ENCODE measurements around the gene CREBBP. TPM values are rescaled to one million over a fixed set of nuclear protein-coding genes. Genes with fewer than 3 reads are reported as not detected.
"Not testable (repeated sequence)": the region's sequence is repeated elsewhere in the genome, so short reads cannot be mapped to it uniquely, and the experiment has no call there.

The CREBBP gene
- total RNA-seq, 1 donor from 2014 or later = 50.3 TPM

GRCh38 chr16:3907586-3907985 is 27.1 kb upstream of the CREBBP start:
- Mint-ChIP-seq H3K9me3 (no peaks in the 10 kb centered on the region), H3K27ac (no peak overlapping the region), H3K27me3 (ENCODE audit: insufficient read depth) (peaks cover 3% of the 10 kb centered on the region), H3K4me1 (ENCODE audit: low read depth) (no peaks in the 10 kb centered on the region), H3K4me3 (no peak overlapping the region), H3K36me3 (ENCODE audit: low read depth) (no peaks in the 10 kb centered on the region)
- intact Hi-C loops (cut with micrococcal nuclease) = no loop called here
- no peak for DNase-seq (ENCODE audit: low spot score)

- Mint-ChIP-seq H3K4me1 (ENCODE audit: low read depth) (no peaks in the 10 kb centered on the region), H3K36me3 (ENCODE audit: low read depth) (no peaks in the 10 kb centered on the region), H3K27ac (no peak overlapping the region), H3K9me3 (no peaks in the 10 kb centered on the region), H3K27me3 (ENCODE audit: insufficient read depth) (peaks cover 3% of the 10 kb centered on the region), H3K4me3 (no peak overlapping the region)
- intact Hi-C loops (cut with micrococcal nuclease) = no loop called here
- no peak for DNase-seq (ENCODE audit: low spot score)
Measured at GRCh38 chr16:3906363-3906762, 25.9 kb upstream of the CREBBP start.

- H3K27me3 Mint-ChIP-seq (ENCODE audit: insufficient read depth) = peaks cover 5% of the 10 kb centered on the region
- no peak for DNase-seq (ENCODE audit: low spot score)
- no peak overlapping the region for H3K4me3 Mint-ChIP-seq
- H3K9me3 Mint-ChIP-seq = no peaks in the 10 kb centered on the region
- H3K4me1 Mint-ChIP-seq (ENCODE audit: low read depth) = no peaks in the 10 kb centered on the region
- H3K27ac Mint-ChIP-seq = no peak overlapping the region
- H3K36me3 Mint-ChIP-seq (ENCODE audit: low read depth) = no peaks in the 10 kb centered on the region
- intact Hi-C loops (cut with micrococcal nuclease) = no loop called here
Measured at GRCh38 chr16:3904875-3905274, 24.4 kb upstream of the CREBBP start.

- peaks cover 14% of the 10 kb centered on the region for H3K27me3 Mint-ChIP-seq (ENCODE audit: insufficient read depth)
Measured at GRCh38 chr16:3890091-3890490, 9.6 kb upstream of the CREBBP start.

GRCh38 chr16:3889059-3889458 is 8.5 kb upstream of the CREBBP start:
- Mint-ChIP-seq H3K9me3 (no peaks in the 10 kb centered on the region), H3K27me3 (ENCODE audit: insufficient read depth) (peaks cover 12% of the 10 kb centered on the region), H3K36me3 (ENCODE audit: low read depth) (no peaks in the 10 kb centered on the region), H3K4me3 (no peak overlapping the region), H3K27ac (no peak overlapping the region), H3K4me1 (ENCODE audit: low read depth) (no peaks in the 10 kb centered on the region)
- intact Hi-C loops (cut with micrococcal nuclease) = no loop called here
- DNase-seq (ENCODE audit: low spot score) = no peak

More at GRCh38 chr16:3890091-3890490, 9.6 kb upstream of the CREBBP start:
- Mint-ChIP-seq H3K4me3 (no peak overlapping the region), H3K36me3 (ENCODE audit: low read depth) (no peaks in the 10 kb centered on the region), H3K9me3 (peaks cover 3% of the 10 kb centered on the region), H3K4me1 (ENCODE audit: low read depth) (no peaks in the 10 kb centered on the region), H3K27ac (no peak overlapping the region)
- DNase-seq (ENCODE audit: low spot score) = no peak
- intact Hi-C loops (cut with micrococcal nuclease) = no loop called here

GRCh38 chr16:3885999-3886398 is 5.5 kb upstream of the CREBBP start:
- H3K4me3 Mint-ChIP-seq; H3K27ac Mint-ChIP-seq; H3K36me3 Mint-ChIP-seq (ENCODE audit: low read depth); H3K27me3 Mint-ChIP-seq (ENCODE audit: insufficient read depth); H3K9me3 Mint-ChIP-seq; DNase-seq (ENCODE audit: low spot score); intact Hi-C loops (cut with micrococcal nuclease); H3K4me1 Mint-ChIP-seq (ENCODE audit: low read depth): not testable (repeated sequence)

- intact Hi-C loops (cut with micrococcal nuclease) = loop anchor here (5.0 kb wide), 2 partner anchors 298 to 368 kb away; no protein-coding TSS in a partner anchor
- no peak overlapping the region for H3K4me3 Mint-ChIP-seq
- H3K9me3 Mint-ChIP-seq = no peaks in the 10 kb centered on the region
- H3K4me1 Mint-ChIP-seq (ENCODE audit: low read depth) = peaks cover 4% of the 10 kb centered on the region
- H3K27me3 Mint-ChIP-seq (ENCODE audit: insufficient read depth) = peaks cover 10% of the 10 kb centered on the region
- no peak for DNase-seq (ENCODE audit: low spot score)
- H3K27ac Mint-ChIP-seq = no peak overlapping the region
- H3K36me3 Mint-ChIP-seq (ENCODE audit: low read depth) = no peaks in the 10 kb centered on the region
Measured at GRCh38 chr16:3884398-3884797, 3.9 kb upstream of the CREBBP start.

- Mint-ChIP-seq H3K27ac (peak overlapping the region; percentile 6), H3K4me1 (ENCODE audit: low read depth) (peaks cover 22% of the 10 kb centered on the region), H3K27me3 (ENCODE audit: insufficient read depth) (peaks cover 7% of the 10 kb centered on the region), H3K36me3 (ENCODE audit: low read depth) (peaks cover 12% of the 10 kb centered on the region), H3K9me3 (no peaks in the 10 kb centered on the region), H3K4me3 (peak overlapping the region; percentile 77)
- DNase-seq (ENCODE audit: low spot score) = no peak
- intact Hi-C loops (cut with micrococcal nuclease) = loop anchor here (5.0 kb wide), 2 partner anchors 300 to 370 kb away; no protein-coding TSS in a partner anchor
Measured at GRCh38 chr16:3882531-3882930, 2.0 kb upstream of the CREBBP start.

GRCh38 chr16:3881499-3881990 is 1.0 kb upstream of the CREBBP start:
- Mint-ChIP-seq H3K36me3 (ENCODE audit: low read depth) (peaks cover 18% of the 10 kb centered on the region), H3K9me3 (no peaks in the 10 kb centered on the region), H3K27me3 (ENCODE audit: insufficient read depth) (peaks cover 7% of the 10 kb centered on the region), H3K4me3 (peak overlapping the region; percentile 77), H3K27ac (peak overlapping the region; percentile 85), H3K4me1 (ENCODE audit: low read depth) (peaks cover 32% of the 10 kb centered on the region)
- intact Hi-C loops (cut with micrococcal nuclease) = loop anchor here (5.0 kb wide), 2 partner anchors 301 to 371 kb away; no protein-coding TSS in a partner anchor
- DNase-seq (ENCODE audit: low spot score) = no peak

GRCh38 chr16:3879887-3880564 is 487 bp downstream of the CREBBP start:
- DNase-seq (ENCODE audit: low spot score) = peak; percentile 64
- intact Hi-C loops (cut with micrococcal nuclease) = loop anchor here (1.0 to 10.0 kb wide), 9 partner anchors 73 to 391 kb away; partner anchors contain the start of genes CLUAP1, SLX4 and TRAP1
- H3K4me3 Mint-ChIP-seq = peak overlapping the region; percentile 87
- H3K4me1 Mint-ChIP-seq (ENCODE audit: low read depth) = peaks cover 35% of the 10 kb centered on the region
- H3K27ac Mint-ChIP-seq = no peak overlapping the region
- peaks cover 3% of the 10 kb centered on the region for H3K27me3 Mint-ChIP-seq (ENCODE audit: insufficient read depth)
- peaks cover 18% of the 10 kb centered on the region for H3K36me3 Mint-ChIP-seq (ENCODE audit: low read depth)
- H3K9me3 Mint-ChIP-seq = no peaks in the 10 kb centered on the region

GRCh38 chr16:3879258-3879886 is 1.1 kb downstream of the CREBBP start:
- DNase-seq (ENCODE audit: low spot score) = peak; percentile 4
- H3K27ac Mint-ChIP-seq = peak overlapping the region; percentile 79
- peak overlapping the region; percentile 87 for H3K4me3 Mint-ChIP-seq
- H3K36me3 Mint-ChIP-seq (ENCODE audit: low read depth) = peaks cover 18% of the 10 kb centered on the region
- H3K4me1 Mint-ChIP-seq (ENCODE audit: low read depth) = peaks cover 40% of the 10 kb centered on the region
- peaks cover 3% of the 10 kb centered on the region for H3K27me3 Mint-ChIP-seq (ENCODE audit: insufficient read depth)
- intact Hi-C loops (cut with micrococcal nuclease) = loop anchor here (1.0 to 10.0 kb wide), 3 partner anchors 72 to 375 kb away; partner anchors contain the start of gene CLUAP1
- no peaks in the 10 kb centered on the region for H3K9me3 Mint-ChIP-seq

- Mint-ChIP-seq H3K27me3 (ENCODE audit: insufficient read depth) (peaks cover 2% of the 10 kb centered on the region), H3K36me3 (ENCODE audit: low read depth) (peaks cover 18% of the 10 kb centered on the region), H3K4me3 (peak overlapping the region; percentile 87), H3K27ac (no peak overlapping the region), H3K9me3 (no peaks in the 10 kb centered on the region), H3K4me1 (ENCODE audit: low read depth) (peaks cover 43% of the 10 kb centered on the region)
- DNase-seq (ENCODE audit: low spot score) = no peak
- intact Hi-C loops (cut with micrococcal nuclease) = loop anchor here (1.0 to 10.0 kb wide), 3 partner anchors 71 to 374 kb away; partner anchors contain the start of gene CLUAP1
Measured at GRCh38 chr16:3878610-3879009, 1.9 kb downstream of the CREBBP start.

GRCh38 chr16:3876695-3877094 is 3.8 kb downstream of the CREBBP start:
- Mint-ChIP-seq H3K27me3 (ENCODE audit: insufficient read depth) (no peaks in the 10 kb centered on the region), H3K9me3 (no peaks in the 10 kb centered on the region), H3K27ac (no peak overlapping the region), H3K4me3 (no peak overlapping the region), H3K36me3 (ENCODE audit: low read depth) (peaks cover 18% of the 10 kb centered on the region), H3K4me1 (ENCODE audit: low read depth) (peaks cover 46% of the 10 kb centered on the region)
- intact Hi-C loops (cut with micrococcal nuclease) = loop anchor here (5.0 to 10.0 kb wide), 2 partner anchors 69 to 372 kb away; partner anchors contain the start of gene CLUAP1
- no peak for DNase-seq (ENCODE audit: low spot score)

All from activated T-helper 1 cell treated with anti-CD3 and anti-CD28 coated beads, Interleukin-12 subunit alpha, Interleukin-12 subunit beta, Interleukin-2, Interleukin-4 antibody, amounts not matched to agents 30 ng/mL and 10 ng/mL and 1 ng/mL, durations not matched to agents 14 hours and 24 hours and 36 hours (primary cell).